GM18907 (cell line): ENCODE data around the gene POU2F3.
A peak's percentile ranks its signal among the peaks of the same experiment; 100 is the strongest.

Source experiments
- ATAC-seq: cut with Tn5 transposase; IDR thresholded peaks from one replicate; pipeline ENCODE4 v1.9.1; 2021; ENCODE audit warnings: mild to moderate bottlenecking, moderate library complexity; ENCODE audit not compliant: unreplicated experiment

The POU2F3 gene

GRCh38 chr11:120337355-120338106 lies 97.6 kb downstream of the POU2F3 start:
- ATAC-seq: no peak

- no peak for ATAC-seq
These were observed 98.4 kb downstream of the POU2F3 start for GRCh38 chr11:120338107-120338933.

- ATAC-seq: no peak
These were observed 99.5 kb downstream of the POU2F3 start for GRCh38 chr11:120339394-120339890.

- ATAC-seq: no peak
These were observed 100.6 kb downstream of the POU2F3 start for GRCh38 chr11:120340529-120340928.

- no peak for ATAC-seq
These were observed 102.3 kb downstream of the POU2F3 start for GRCh38 chr11:120342226-120342625.

GRCh38 chr11:120342678-120343077 lies 102.7 kb downstream of the POU2F3 start:
- no peak for ATAC-seq

- peak; percentile 52 for ATAC-seq
These were observed 103.5 kb downstream of the POU2F3 start for GRCh38 chr11:120343429-120343828.

GRCh38 chr11:120344302-120345004 lies 104.5 kb downstream of the POU2F3 start:
- ATAC-seq: peak; percentile 83

GRCh38 chr11:120346233-120346632 lies 106.3 kb downstream of the POU2F3 start:
- ATAC-seq: no peak

- no peak for ATAC-seq
These were observed 110.7 kb downstream of the POU2F3 start for GRCh38 chr11:120350637-120351036.

GRCh38 chr11:120352405-120352804 lies 112.5 kb downstream of the POU2F3 start:
- no peak for ATAC-seq

- no peak for ATAC-seq
These were observed 114.1 kb downstream of the POU2F3 start for GRCh38 chr11:120354068-120354467.

- no peak for ATAC-seq
These were observed 114.8 kb downstream of the POU2F3 start for GRCh38 chr11:120354779-120355178.

GRCh38 chr11:120357620-120358019 lies 117.7 kb downstream of the POU2F3 start:
- no peak for ATAC-seq

- ATAC-seq: no peak
These were observed 118.8 kb downstream of the POU2F3 start for GRCh38 chr11:120358729-120359128.

GRCh38 chr11:120363436-120363835 lies 123.5 kb downstream of the POU2F3 start:
- no peak for ATAC-seq

GRCh38 chr11:120365512-120365911 lies 125.6 kb downstream of the POU2F3 start:
- ATAC-seq: no peak
